DMS53 treated with DMSO at 0.1 percent for 48 hours (cell line): ENCODE data around the gene CDT1.

ENCODE experiments used
- DNase-seq: peaks from one replicate; lab custom pipeline; 2025; ENCODE audit not compliant: unreplicated experiment; lab: John Stamatoyannopoulos, UW

Gene CDT1

DNA sequence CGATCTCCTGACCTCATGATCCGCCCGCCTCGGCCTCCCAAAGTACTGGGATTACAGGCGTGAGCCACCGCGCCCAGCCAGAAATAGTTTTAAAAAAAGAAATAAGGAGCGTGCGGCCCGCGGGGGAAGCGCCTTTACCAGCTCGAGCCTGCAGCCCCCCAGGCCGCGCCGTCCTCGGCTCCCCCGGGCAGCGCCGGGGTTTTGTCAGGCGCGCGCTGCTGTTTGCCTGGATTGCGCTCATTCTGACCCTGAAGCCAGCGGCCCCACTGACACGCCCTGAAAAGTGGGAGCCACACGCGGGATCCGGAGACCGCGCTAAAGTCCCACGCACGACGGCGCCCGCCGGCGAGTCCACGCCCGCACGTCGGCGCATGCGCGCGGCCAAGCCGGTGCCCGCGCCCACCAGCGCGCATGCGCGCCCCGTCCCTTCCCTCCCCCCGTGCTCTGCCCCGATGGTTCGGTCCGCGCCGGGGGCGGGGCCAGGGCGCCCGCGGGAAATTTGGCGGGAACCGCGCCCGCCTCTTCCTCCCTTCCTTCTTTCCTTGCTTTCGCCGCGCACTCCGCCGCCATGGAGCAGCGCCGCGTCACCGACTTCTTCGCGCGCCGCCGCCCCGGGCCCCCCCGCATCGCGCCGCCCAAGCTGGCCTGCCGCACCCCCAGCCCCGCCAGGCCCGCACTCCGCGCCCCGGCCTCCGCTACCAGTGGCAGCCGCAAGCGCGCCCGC lies at the start of gene CDT1:
Gene CDT1 (plus strand): TSS at position 526 of the 724 bp plus-strand sequence. CDS start 43 bp downstream, at position 569.
- peak; percentile 27 for DNase-seq

GRCh38 chr16:88754109-88754911 lies 49.3 kb upstream of the CDT1 start:
- DNase-seq: no peak

DNA sequence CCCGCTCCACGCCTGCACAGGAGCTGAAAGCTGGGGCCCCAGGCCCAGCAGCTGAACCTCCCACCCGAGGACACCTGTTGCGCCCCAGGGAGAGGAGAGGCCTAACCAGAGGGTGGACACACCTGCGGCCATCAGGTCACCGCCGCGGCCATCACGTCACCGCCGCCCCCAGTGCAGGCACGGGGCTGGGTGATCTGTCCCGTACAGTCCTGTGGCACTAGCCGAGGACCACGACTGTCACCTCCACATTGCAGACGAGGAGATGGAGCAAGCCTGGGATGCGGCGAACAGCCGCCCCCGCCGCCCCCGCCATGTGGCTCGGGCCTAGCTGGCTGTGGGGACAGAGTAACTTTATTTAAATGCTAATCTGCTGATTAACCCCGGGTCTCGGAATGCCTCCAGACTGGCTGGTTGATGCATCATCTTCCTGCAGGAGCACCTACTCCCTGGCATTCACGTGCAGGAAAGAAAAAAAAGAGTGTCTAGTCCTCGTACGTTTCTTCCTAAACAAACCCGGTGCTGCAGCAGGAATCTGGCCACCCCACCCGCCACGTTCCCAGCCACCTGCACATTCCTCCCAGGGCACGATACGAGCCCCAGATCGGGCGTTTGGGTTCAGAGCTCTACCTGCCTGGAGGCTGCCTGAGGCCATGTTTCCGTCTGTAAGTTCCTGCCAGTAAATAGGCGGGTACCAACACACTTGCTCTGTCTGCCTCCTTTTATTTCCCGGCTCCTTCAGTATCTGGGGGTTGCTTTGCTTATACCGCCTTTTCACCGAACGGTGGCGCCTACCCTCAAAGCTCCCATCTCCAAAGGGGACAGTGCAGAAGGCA lies 48.5 kb upstream of the CDT1 start:
- no peak for DNase-seq

GRCh38 chr16:88755745-88756443 lies 47.7 kb upstream of the CDT1 start:
- no peak for DNase-seq

GRCh38 chr16:88758227-88758943 lies 45.2 kb upstream of the CDT1 start:
- DNase-seq: no peak

GRCh38 chr16:88758944-88759244 lies 44.7 kb upstream of the CDT1 start:
- no peak for DNase-seq

DNA sequence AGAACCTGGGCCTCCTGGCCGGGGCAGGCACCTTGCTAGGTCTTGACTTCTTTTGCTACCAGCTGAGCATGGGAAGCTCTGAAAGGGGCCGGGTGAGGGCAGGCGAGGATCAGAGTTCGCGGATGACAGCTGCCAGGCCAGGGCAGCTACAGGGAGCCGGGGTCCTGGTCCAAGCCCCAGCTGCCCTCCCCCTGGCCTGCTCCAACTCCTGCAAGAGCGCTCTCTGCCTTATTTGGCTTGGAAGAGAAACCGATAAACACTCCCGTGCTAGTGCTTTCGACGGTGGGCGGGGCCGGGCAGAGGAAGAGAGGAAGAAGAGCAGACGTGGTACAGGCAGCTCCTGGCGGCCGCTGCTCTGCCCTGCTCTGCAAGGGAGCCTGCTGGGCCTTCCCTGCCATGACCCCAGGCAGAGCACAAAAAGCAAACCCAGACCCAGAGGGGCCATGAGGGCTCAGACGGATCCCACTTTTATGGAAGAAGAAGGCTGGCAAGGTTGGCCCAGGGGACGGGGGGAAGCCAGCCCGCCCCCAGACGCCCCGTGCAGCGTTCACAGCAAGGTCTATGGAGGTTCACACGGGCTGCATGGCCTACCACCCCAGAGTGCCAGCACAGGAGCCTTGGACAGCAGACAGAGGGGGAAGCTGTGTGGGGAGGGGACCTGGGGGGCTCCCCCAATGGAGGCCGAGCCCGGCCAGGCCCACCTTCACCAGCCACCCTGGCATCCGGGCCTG lies 44.2 kb upstream of the CDT1 start:
- DNase-seq: no peak

DNA sequence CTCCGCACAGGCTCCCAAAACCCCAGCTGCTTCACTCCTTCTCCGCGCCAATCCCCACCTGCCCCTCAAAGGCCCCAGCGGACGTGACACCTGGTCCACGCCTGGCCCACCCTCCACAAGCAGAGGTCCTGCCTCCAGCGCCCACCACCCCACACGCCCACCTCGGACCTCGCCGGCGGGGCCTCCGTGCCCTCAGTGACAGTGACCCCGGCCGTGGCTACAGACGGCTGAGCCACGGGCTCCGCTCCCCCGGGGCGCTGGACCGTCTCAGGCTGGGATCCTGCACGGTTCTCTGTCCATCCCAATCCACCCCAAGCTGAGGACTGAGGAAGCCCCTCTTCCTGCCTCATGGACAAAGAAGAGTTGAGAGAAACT lies 43.6 kb upstream of the CDT1 start:
- no peak for DNase-seq

GRCh38 chr16:88760424-88761142 lies 43.0 kb upstream of the CDT1 start:
- no peak for DNase-seq

DNA sequence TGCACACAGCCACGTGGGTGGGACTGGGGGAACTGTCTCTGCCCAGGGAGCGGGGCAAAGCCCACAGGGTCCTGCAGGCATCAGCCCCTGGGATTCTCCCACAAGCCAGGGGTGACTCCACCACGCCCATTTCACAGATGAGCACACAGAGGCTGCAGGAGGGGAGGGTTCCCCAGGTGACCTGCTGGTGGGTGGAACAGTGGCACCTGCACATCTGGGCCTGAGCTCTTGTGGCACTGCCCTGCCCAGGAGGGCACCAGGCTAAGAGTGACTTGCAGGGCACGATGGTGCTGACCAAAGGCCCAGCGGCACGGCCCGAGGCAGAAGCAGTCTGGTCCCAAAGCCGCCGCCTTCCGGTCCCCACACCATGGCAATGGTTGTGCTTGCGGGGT lies 42.5 kb upstream of the CDT1 start:
- DNase-seq: no peak

GRCh38 chr16:88761830-88762229 lies 41.8 kb upstream of the CDT1 start:
- DNase-seq: no peak

DNA sequence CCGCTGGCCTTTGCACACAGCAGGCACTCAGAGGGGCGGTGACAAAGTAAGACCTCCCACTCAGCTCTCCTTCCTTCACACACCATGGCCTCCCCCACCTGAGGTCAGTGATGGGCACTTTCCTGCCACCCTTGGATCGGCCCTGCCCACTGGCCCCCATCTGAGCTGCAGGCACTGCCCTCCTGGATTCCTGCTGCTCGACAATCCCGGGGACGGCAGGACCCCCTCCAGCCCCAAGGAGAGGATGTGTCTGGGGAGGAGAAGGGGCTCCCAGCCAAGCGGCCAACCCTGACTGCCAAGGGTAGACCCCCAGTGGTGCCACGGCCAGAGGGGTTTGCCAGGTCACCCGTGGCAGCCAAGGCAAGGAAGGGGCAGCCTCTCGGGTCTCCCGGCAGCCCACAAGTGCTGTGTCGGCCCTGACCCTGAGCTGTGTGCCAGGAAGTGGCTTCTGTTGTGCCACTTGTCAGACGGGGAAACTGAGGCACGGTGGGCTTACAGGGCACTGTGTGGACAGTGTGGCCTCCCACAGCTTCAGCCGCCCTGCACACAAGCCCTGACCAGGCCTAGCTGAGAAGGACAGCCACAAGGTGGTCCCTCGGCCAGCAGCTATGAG lies 41.2 kb upstream of the CDT1 start:
- no peak for DNase-seq

- DNase-seq: no peak
Measured at GRCh38 chr16:88762941-88763340, 40.6 kb upstream of the CDT1 start.

- no peak for DNase-seq
Measured at GRCh38 chr16:88763502-88764053, 40.0 kb upstream of the CDT1 start.

DNA sequence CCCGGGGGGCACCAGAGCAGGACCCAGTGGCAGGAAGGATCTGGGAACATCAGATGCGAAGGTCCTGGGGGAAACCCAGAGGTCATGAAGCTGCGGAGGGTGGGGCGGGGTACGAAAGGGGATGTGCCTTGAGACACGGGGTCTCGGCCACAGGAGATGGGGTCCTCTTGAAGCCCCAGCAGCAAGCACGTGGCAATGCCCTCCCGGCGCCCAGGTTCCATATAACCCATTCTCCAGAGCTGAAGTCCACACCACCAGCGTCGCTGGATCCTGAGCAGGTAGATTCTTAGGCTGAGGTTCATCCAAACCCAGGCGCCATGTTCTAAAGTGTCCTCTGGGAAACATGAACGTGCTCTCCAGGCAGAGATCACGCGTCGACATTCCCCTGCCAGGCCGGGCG lies 39.5 kb upstream of the CDT1 start:
- DNase-seq: no peak

- DNase-seq: no peak
Measured at GRCh38 chr16:88764913-88765349, 38.7 kb upstream of the CDT1 start.

GRCh38 chr16:88766975-88767374 lies 36.6 kb upstream of the CDT1 start:
- no peak for DNase-seq

- DNase-seq: no peak
Measured at GRCh38 chr16:88767546-88768070, 36.0 kb upstream of the CDT1 start.
